HG03108 (cell line): ENCODE data around the gene RABL6.
"Not testable (repeated sequence)": the region's sequence is repeated elsewhere in the genome, so short reads cannot be mapped to it uniquely, and the experiment has no call there.

Experiments
- ATAC-seq: cut with Tn5 transposase; IDR thresholded peaks from one replicate; pipeline ENCODE4 v1.9.1; 2021; ENCODE audit warnings: moderate library complexity; ENCODE audit not compliant: unreplicated experiment

The RABL6 gene

GRCh38 chr9:136832581-136832980 is 24.8 kb downstream of the RABL6 start:
- ATAC-seq: no peak

GRCh38 chr9:136833381-136834048 is 25.8 kb downstream of the RABL6 start:
- not testable (repeated sequence) for ATAC-seq

GRCh38 chr9:136835162-136835931 is 27.6 kb downstream of the RABL6 start:
- no peak for ATAC-seq

GRCh38 chr9:136835932-136836904 is 28.5 kb downstream of the RABL6 start:
- no peak for ATAC-seq

- no peak for ATAC-seq
Measured at GRCh38 chr9:136837146-136837855, 29.6 kb downstream of the RABL6 start.

- ATAC-seq: not testable (repeated sequence)
Measured at GRCh38 chr9:136837856-136838277, 30.1 kb downstream of the RABL6 start.

GRCh38 chr9:136838314-136839228 is 30.8 kb downstream of the RABL6 start:
- no peak for ATAC-seq

- ATAC-seq: no peak
Measured at GRCh38 chr9:136839229-136840139, 31.7 kb downstream of the RABL6 start.

- no peak for ATAC-seq
Measured at GRCh38 chr9:136840140-136840876, 32.6 kb downstream of the RABL6 start.

GRCh38 chr9:136840877-136841645 is 33.3 kb downstream of the RABL6 start:
- no peak for ATAC-seq

GRCh38 chr9:136841646-136842379 is 34.1 kb downstream of the RABL6 start:
- not testable (repeated sequence) for ATAC-seq

- peak; percentile 61 for ATAC-seq
Measured at GRCh38 chr9:136842380-136842948, 34.7 kb downstream of the RABL6 start, which contains the start of gene AJM1. AJM1 (plus strand) TSS chr9:136842478; CDS start chr9:136844415, 1,937 bp downstream.

- ATAC-seq: not testable (repeated sequence)
Measured at GRCh38 chr9:136843159-136843800, 35.5 kb downstream of the RABL6 start.

- ATAC-seq: not testable (repeated sequence)
Measured at GRCh38 chr9:136843801-136844740, 36.3 kb downstream of the RABL6 start.
